ENCODE measurements around the gene CASP8AP2.
"Not testable (repeated sequence)": the region's sequence is repeated elsewhere in the genome, so short reads cannot be mapped to it uniquely, and the experiment has no call there.

The CASP8AP2 gene

DNA sequence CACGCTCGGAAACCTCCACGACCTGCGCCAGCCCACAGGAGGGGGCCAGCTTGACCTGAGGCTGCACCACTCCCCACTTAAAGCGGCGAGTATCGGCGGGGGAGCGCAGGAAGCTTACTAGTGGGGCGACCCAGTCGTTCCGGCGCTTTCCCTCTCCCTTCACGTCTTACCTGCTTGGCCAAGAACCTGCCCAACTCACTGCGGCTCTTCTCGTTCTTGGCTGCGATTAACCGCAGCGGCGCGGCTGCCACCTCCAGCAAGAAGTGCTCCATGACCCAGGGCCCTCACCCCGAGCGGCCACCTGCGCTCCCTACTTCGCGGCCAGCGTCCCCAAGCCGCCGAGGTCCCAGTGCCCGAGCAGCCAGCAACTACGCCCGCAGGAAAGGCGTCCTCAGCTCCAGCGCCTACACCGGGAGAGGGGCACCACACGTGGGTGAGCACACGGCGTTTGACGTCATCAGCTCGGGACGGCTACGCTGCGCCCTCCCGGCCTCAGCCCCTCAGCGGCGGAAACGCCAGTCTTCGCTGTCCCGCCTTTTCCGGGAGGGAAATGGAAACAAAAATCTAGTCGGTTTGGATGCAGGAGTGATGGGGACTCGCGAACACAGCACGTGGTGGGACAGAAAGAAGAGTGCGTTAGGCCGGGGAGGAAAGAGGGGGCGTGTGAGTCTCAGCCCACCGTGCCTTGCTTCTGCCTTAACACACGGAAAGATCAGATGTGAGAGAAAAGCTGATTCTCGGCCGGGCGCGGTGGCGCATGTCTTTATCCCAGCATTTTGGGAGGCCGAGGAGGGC, 10.1 kb upstream of the CASP8AP2 start, which contains the start of gene MDN1:
MDN1 (minus strand) TSS at position 459 of the 795 bp plus-strand sequence; CDS start at position 272, 187 bp downstream.
- DNase-seq (ENCODE audit: low read depth in 2 of 3, low spot score in 2 of 3), result peak; percentile 73 to 77 (median 75)

- no peak for DNase-seq (ENCODE audit: low read depth in 2 of 3, low spot score in 2 of 3)
Measured at GRCh38 chr6:89826029-89826528, 3.6 kb upstream of the CASP8AP2 start.

DNA sequence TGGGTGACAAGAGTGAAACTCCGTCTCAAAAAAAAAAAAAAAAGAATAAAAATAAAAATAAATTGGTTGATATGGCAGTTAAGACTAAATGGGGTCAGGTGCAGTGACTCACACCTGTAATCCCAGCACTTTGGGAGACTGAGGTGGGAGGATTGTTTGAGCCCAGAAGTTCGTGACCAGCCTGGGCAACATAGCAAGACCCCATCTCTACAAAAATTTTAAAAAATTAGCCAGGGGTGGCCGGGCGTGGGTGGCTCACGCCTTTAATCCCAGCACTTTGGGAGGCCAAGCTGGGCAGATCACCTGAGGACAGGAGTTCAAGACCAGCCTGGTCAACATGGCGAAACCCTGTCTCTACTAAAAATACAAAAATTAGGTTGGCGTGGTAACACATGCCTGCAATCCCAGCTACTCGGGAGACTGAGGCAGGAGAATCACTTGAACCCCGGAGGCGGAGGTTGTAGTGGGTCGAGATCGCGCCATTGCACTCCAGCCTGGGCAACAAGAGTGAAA, 1.1 kb upstream of the CASP8AP2 start:
- DNase-seq (ENCODE audit: low read depth in 2 of 3, low spot score in 2 of 3), result not testable (repeated sequence)

- DNase-seq (ENCODE audit: low read depth in 2 of 3, low spot score in 2 of 3), result peak in 1 of 3 experiments; percentile 3
Measured at GRCh38 chr6:89828988-89829471, 650 bp upstream of the CASP8AP2 start.

GRCh38 chr6:89830170-89830809, 610 bp downstream of the CASP8AP2 start:
- no peak for DNase-seq (ENCODE audit: low read depth in 2 of 3, low spot score in 2 of 3)

- peak in 1 of 3 experiments; percentile 10 for DNase-seq (ENCODE audit: low read depth in 2 of 3, low spot score in 2 of 3)
Measured at GRCh38 chr6:89834884-89835792, 5.5 kb downstream of the CASP8AP2 start.

GRCh38 chr6:89836639-89837222, 7.1 kb downstream of the CASP8AP2 start:
- no peak for DNase-seq (ENCODE audit: low read depth in 2 of 3, low spot score in 2 of 3)

DNA sequence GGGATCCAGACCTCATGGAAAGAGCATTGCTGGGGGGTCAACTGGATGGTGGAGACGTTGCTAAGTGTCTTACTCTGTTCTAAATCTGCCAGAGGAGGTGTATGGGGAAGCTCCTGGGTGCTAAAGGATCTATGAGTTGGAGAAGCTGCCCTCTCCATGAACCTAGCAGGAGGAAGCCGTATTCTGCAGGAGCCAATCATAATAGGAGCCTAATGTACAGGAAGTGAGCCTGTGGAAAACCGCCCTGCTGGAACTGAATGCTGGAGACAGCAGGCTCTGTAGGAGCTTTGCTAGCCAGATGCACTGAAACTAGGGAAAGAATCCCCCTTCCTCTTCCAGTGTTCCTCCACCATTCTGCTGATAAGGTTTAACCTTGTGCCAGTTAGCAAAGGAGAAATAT, 10.9 kb downstream of the CASP8AP2 start:
- no peak for DNase-seq (ENCODE audit: low read depth in 2 of 3, low spot score in 2 of 3)

DNA sequence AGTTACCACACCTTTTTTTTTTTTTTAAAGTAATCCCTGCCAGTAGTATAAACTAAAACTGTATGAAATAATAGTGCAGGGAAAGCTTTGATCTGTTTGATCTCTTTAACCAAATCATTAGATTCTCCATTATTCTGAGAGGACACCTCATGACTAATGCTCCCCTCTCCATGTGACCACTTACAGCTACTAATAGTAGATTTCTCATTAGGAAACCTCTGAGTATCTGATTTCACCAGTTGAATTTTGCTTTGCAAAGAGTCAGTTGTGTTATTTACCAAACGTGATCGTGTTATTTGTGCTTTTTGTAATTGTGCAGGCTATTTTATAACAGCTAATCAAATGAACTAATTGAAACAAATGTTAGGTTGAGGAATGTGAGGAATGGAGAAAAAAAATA, 12.5 kb downstream of the CASP8AP2 start:
- DNase-seq (ENCODE audit: low read depth in 2 of 3, low spot score in 2 of 3), result no peak

GRCh38 chr6:89843070-89843469, 13.4 kb downstream of the CASP8AP2 start:
- no peak for DNase-seq (ENCODE audit: low read depth in 2 of 3, low spot score in 2 of 3)

DNA sequence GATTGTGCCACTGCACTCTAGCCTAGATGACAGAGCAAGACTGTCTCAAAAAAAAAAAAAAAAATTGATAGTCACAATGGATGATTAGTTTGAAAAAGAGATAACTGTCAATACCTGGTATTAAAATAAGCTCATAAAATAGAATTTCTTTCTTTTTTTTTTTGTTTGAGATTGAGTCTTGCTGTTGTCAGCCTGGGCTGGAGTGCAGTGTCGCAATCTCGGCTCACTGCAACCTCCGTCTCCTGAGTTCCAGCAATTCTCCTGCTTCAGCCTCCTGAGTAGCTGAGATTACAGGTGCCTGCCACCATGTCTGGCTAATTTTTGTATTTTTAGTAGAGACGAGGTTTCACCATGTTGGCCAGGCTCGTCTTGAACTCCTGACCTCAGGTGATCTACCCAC, 17.8 kb downstream of the CASP8AP2 start:
- DNase-seq (ENCODE audit: low read depth in 2 of 3, low spot score in 2 of 3), result not testable (repeated sequence)

- DNase-seq (ENCODE audit: low read depth in 2 of 3, low spot score in 2 of 3), result no peak
Measured at GRCh38 chr6:89853068-89853467, 23.4 kb downstream of the CASP8AP2 start.

DNA sequence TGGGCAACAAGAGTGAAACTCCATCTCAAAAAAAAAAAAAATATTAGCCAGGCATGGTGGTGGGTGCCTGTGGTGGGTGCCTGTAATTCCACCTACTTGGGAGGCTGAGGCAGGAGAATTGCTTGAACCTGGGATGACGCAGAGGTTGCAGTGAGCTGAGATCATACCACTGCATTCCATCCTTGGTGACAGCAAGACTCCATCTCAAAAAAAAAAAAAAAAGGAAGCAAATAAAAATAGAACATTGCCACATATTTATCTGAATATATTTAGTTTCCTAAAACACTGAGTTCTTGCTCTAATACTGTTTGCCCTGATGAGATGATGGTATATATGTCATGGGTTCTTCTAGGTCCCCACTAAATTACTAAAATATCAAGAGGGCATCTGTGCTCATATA, 28.4 kb downstream of the CASP8AP2 start:
- no peak for DNase-seq (ENCODE audit: low read depth in 2 of 3, low spot score in 2 of 3)

- DNase-seq (ENCODE audit: low read depth in 2 of 3, low spot score in 2 of 3), result no peak
Measured at GRCh38 chr6:89859744-89860143, 30.1 kb downstream of the CASP8AP2 start.

DNA sequence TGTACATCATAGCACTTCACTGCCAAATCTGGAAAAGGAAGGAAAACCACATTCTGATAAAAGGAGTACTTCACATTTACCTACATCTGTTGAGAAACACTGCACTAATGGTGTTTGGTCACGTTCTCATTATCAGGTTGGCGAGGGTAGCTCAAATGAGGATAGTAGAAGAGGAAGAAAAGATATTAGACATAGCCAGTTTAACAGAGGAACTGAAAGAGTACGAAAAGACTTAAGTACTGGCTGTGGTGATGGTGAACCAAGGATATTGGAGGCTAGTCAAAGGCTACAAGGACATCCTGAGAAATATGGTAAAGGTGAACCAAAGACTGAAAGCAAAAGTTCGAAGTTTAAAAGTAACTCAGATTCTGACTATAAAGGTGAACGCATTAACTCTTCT, 32.6 kb downstream of the CASP8AP2 start:
- DNase-seq (ENCODE audit: low read depth in 2 of 3, low spot score in 2 of 3), result no peak

- no peak for DNase-seq (ENCODE audit: low read depth in 2 of 3, low spot score in 2 of 3)
Measured at GRCh38 chr6:89862698-89863097, 33.0 kb downstream of the CASP8AP2 start.

- DNase-seq (ENCODE audit: low read depth in 2 of 3, low spot score in 2 of 3), result no peak
Measured at GRCh38 chr6:89866024-89866678, 36.5 kb downstream of the CASP8AP2 start.

DNA sequence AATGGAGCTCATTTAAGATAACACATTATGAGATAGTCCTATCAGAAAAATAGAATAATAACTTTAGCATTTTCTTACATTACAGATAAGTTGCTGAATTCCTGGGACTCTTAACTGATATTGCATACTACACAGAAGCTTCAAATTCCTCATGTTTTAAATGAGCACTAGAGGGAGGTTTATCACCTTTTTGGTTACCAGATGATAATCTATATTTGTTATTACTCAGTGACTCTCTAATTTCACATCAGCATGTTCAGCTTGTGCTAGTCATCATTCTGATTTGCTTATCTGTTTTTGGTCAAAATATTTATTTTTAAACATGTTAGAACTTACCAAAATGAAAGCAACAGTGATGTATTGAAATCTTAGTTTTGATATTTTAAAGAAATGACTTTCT, 44.0 kb downstream of the CASP8AP2 start:
- DNase-seq (ENCODE audit: low read depth in 2 of 3, low spot score in 2 of 3), result no peak

GRCh38 chr6:89874438-89874837, 44.8 kb downstream of the CASP8AP2 start:
- no peak for DNase-seq (ENCODE audit: low read depth in 2 of 3, low spot score in 2 of 3)

Measured in activated CD8-positive, alpha-beta memory T cell treated with anti-CD3 and anti-CD28 coated beads for 48 hours (primary cell).